ENCODE data around the gene LRRN2.

LRRN2 gene

DNA sequence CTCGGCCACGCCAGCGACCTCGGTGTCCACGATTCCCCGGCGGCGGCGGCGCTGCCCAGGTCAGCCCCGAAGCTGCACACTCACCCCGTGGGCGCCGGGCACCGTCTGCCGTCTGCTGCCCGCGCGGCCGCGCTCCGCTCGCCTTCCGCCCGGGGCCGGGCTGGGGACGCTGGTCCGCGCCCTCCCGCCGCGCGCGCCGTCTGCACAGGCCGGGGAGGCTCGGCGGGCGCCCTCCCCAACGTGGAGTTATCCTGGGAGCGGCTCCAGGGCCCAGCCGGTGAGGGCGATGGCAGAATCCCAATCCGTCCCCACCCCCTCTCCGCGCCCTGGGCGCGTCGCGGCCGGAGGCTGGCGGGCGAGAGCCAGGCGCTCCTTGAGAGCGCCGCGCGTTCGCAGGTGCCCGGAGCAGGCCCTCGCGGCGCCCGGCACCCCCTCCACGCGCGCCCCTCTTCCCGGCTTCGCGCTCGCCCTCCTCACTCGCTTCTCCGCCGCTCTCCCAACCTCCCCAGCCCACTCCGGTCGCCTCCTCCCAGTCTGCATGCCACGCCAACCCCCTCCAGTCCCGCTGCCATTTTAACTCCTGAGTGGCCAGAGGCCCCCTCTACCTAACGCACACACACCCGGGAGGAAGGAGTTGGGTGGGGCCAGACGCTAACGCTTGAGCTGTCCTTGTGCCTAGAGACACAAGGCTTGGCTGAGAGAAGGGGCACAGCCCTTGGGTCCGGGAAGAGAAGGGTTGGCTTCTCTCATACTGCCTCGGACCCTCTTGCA lies at the start of gene LRRN2:
Gene LRRN2, minus strand, starts transcription at position 503 of the 771 bp plus-strand sequence. CDS start 65,746 bp downstream, outside the sequence.
- H3K4me3 ChIP-seq (replicated peaks; ENCODE audit: low read depth, low read length) = no peak within 1 kb of the TSS; the same call in 1 of the 2 replicates
- TF ChIP-seq, protein P1, sequence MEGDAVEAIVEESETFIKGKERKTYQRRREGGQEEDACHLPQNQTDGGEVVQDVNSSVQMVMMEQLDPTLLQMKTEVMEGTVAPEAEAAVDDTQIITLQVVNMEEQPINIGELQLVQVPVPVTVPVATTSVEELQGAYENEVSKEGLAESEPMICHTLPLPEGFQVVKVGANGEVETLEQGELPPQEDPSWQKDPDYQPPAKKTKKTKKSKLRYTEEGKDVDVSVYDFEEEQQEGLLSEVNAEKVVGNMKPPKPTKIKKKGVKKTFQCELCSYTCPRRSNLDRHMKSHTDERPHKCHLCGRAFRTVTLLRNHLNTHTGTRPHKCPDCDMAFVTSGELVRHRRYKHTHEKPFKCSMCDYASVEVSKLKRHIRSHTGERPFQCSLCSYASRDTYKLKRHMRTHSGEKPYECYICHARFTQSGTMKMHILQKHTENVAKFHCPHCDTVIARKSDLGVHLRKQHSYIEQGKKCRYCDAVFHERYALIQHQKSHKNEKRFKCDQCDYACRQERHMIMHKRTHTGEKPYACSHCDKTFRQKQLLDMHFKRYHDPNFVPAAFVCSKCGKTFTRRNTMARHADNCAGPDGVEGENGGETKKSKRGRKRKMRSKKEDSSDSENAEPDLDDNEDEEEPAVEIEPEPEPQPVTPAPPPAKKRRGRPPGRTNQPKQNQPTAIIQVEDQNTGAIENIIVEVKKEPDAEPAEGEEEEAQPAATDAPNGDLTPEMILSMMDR (IDR thresholded peaks at IDR 0.05; ENCODE audit: low read depth, low read length, missing control alignments) = no peak
- DNase-seq (ENCODE audit: extremely low read depth, low read depth) = no peak

GRCh38 chr1:204735042-204735441 lies 49.5 kb upstream of the LRRN2 start:
- DNase-seq (ENCODE audit: extremely low read depth, low read depth) = no peak
- TF ChIP-seq, protein P1 (IDR thresholded peaks at IDR 0.05; ENCODE audit: low read depth, low read length, missing control alignments) = no peak
- no peak overlapping the region for H3K4me3 ChIP-seq (replicated peaks; ENCODE audit: low read depth, low read length)

DNA sequence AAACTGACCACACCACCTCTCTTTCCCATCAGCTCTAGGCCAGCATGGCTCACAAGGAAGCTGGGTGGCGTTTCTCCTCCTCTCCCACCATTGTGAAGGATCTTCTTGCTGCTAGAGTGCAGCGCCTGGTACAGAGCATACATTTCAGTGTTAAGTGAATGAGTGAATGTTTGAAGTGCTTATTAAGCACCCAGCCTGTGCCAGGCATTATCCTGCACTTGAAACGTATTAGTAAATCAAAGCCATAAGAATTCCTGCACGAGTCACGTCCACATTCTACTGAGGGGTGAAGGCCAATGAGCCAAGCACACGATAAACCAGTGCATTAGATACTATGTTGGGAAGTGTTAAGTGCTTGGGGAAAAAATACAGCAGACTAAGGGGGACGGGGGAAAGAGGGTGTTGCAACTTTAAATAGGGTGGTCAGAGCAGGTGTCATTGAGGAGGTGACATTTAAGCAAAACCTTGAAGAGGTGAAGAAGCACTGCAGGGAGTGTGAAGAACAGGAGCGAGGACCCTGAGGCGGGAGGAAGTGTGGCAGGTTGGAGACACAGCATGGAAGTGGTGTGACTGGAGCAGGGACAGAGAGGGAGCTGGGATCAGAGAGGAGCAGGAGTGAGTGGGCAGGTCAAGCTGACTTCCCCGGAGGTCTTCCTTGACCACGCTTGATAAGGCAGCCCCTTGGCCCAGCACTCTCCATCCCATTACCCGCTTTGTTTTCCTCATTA lies 48.5 kb upstream of the LRRN2 start:
- TF ChIP-seq, protein P1 (IDR thresholded peaks at IDR 0.05; ENCODE audit: low read depth, low read length, missing control alignments) = no peak
- no peak for DNase-seq (ENCODE audit: extremely low read depth, low read depth)
- H3K4me3 ChIP-seq (replicated peaks; ENCODE audit: low read depth, low read length) = no peak overlapping the region

- no peak for DNase-seq (ENCODE audit: extremely low read depth, low read depth)
- H3K4me3 ChIP-seq (replicated peaks; ENCODE audit: low read depth, low read length) = no peak overlapping the region
- TF ChIP-seq, protein P1 (IDR thresholded peaks at IDR 0.05; ENCODE audit: low read depth, low read length, missing control alignments) = no peak
Measured at GRCh38 chr1:204733289-204733688, 47.8 kb upstream of the LRRN2 start.

- TF ChIP-seq, protein P1 (IDR thresholded peaks at IDR 0.05; ENCODE audit: low read depth, low read length, missing control alignments) = no peak
- H3K4me3 ChIP-seq (replicated peaks; ENCODE audit: low read depth, low read length) = no peak overlapping the region
- no peak for DNase-seq (ENCODE audit: extremely low read depth, low read depth)
Measured at GRCh38 chr1:204731985-204732575, 46.5 kb upstream of the LRRN2 start.

- TF ChIP-seq, protein P1 (IDR thresholded peaks at IDR 0.05; ENCODE audit: low read depth, low read length, missing control alignments) = no peak
- DNase-seq (ENCODE audit: extremely low read depth, low read depth) = no peak
- H3K4me3 ChIP-seq (replicated peaks; ENCODE audit: low read depth, low read length) = no peak overlapping the region
Measured at GRCh38 chr1:204731509-204731908, 46.0 kb upstream of the LRRN2 start.
